ENCODE data around the gene PRKAG1.

The PRKAG1 gene

DNA sequence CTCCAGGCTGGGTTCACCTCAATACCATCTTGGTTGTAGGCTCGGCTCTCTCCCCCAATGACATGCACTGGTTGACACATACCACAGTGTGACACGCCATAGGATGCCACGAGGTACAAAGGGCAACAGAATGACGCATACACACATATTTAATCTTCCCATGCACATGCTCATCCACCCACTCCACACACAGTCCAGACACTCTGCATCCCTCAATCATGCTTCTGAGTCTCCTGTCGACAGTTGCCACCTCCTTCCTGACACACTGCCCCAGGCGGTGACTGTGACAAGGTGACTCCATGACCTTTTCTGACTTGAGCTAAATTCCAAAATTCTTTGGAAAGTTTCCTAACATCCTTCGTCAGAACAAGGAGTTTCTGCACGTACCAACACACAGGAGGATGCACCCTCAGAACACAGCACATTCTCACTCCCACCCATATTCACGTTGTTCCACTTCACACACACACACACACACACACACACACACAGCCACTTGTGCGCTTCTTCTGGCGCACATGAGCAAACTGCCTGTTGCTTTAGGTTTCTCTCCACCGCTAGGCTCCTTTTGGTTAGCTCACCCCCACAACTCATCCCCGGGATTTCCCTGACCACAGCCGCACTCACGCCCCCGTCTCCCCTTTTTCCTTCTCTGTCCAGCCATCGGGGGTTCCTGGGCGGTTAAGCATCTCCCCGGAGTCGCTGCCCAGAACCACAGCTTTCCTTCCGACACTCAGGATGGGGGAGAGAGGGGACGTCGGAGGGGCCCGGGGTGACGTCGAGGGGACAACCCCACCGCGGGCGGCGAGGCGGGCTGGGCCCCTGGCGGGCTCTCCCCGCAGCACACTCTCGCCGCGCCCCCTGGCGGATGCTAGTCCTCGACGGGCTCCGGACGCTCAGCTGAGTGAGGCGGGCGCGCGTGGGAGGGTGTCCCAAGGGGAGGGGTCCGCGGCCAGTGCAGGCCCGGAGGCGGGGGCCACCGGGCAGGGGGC lies 41.0 kb downstream of the PRKAG1 start:
- TF ChIP-seq, protein P1, sequence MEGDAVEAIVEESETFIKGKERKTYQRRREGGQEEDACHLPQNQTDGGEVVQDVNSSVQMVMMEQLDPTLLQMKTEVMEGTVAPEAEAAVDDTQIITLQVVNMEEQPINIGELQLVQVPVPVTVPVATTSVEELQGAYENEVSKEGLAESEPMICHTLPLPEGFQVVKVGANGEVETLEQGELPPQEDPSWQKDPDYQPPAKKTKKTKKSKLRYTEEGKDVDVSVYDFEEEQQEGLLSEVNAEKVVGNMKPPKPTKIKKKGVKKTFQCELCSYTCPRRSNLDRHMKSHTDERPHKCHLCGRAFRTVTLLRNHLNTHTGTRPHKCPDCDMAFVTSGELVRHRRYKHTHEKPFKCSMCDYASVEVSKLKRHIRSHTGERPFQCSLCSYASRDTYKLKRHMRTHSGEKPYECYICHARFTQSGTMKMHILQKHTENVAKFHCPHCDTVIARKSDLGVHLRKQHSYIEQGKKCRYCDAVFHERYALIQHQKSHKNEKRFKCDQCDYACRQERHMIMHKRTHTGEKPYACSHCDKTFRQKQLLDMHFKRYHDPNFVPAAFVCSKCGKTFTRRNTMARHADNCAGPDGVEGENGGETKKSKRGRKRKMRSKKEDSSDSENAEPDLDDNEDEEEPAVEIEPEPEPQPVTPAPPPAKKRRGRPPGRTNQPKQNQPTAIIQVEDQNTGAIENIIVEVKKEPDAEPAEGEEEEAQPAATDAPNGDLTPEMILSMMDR (IDR thresholded peaks at IDR 0.05; ENCODE audit: insufficient read depth, missing control alignments), result peak; percentile 54
- FAIRE-seq (no peak), DNase-seq (ENCODE audit: insufficient read length, low spot score) (no peak)

DNA sequence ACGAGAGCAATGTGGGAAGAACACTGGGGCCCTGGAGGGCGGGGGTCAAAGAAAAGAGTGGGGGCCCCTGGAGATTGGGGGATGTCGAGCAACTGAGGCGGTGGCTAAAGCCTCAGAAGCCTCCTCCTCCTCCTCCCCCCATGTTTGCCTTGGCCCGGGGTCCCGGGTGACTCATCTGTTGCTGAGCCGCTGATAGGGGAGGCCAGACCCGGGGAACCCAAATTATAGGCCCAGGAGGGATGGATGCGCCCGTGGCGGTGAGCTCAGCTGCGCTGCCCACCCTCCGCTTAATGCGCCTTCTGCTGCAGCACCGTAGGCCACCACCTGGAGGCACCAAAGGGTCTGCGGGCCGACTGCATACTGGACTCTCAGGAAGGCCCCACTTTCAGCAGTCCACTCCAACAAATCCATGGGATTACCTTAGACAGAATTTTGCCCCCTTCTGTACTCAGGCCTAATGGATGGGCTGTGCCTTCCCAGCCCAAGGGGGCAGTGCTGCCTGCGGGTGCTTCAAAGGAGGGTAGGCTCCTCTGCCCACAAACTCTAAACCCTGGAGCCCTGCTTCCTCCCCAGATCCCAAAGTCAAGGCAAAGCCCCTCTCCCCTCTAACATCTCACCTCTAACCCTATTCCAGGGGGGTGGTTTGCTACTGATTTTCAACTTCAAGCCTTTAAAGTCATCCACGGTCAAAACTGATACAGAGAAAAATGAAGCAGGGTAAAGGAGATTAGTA lies 44.5 kb downstream of the PRKAG1 start:
- TF ChIP-seq, protein P1 (IDR thresholded peaks at IDR 0.05; ENCODE audit: insufficient read depth, missing control alignments), result peak; percentile 36
- peak; percentile 18 for DNase-seq (ENCODE audit: insufficient read length, low spot score)
- FAIRE-seq, result no peak

DNA sequence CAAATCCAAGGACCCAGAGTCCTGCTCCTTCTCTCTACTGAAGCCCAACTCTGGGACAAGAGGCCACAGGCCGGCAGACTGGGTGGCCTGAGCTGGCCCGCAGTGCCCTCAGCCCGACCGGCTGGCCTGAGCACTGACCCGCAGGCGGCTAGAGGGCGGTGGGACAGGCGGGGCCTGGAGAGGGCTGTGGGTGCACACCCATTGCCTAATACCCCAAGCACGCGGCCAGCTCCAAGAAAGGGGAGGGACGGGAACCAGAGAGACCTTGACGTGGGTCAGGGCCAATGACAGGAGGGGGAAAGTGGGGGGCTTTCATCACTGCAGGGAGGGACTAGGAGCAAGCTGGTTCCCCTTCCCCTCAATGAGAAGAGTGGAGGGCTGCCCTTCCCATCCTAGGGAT lies 45.0 kb downstream of the PRKAG1 start:
- DNase-seq (ENCODE audit: insufficient read length, low spot score) (peak; percentile 19), FAIRE-seq (no peak)
- TF ChIP-seq, protein P1 (IDR thresholded peaks at IDR 0.05; ENCODE audit: insufficient read depth, missing control alignments), result no peak

DNA sequence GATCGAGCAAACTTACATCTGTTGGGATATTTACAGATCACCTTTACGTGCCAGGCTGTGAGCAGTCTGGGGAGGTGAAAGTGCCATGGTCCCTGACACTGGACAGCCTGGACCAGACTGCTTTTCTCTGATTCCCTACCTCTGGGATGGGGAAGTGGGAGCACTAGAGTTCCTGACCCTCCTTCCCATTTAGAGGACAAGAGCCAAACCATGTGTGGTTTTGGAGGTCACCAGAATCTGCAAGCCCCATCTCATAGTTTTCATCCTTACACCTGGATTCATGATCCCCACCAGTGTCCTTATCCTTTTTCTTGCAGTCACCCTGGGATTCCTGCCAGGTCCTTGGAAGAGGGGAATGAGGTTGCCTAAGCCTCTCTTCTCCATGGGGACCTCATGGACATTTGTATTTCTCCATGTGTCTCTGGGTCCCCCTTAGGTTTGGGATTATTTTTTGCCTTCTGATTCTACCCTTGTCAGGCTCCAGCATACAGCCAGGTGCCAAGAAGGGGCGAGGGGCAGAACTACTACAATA lies 45.6 kb downstream of the PRKAG1 start:
- DNase-seq (ENCODE audit: insufficient read length, low spot score) (no peak), FAIRE-seq (no peak)
- TF ChIP-seq, protein P1 (IDR thresholded peaks at IDR 0.05; ENCODE audit: insufficient read depth, missing control alignments), result no peak

DNA sequence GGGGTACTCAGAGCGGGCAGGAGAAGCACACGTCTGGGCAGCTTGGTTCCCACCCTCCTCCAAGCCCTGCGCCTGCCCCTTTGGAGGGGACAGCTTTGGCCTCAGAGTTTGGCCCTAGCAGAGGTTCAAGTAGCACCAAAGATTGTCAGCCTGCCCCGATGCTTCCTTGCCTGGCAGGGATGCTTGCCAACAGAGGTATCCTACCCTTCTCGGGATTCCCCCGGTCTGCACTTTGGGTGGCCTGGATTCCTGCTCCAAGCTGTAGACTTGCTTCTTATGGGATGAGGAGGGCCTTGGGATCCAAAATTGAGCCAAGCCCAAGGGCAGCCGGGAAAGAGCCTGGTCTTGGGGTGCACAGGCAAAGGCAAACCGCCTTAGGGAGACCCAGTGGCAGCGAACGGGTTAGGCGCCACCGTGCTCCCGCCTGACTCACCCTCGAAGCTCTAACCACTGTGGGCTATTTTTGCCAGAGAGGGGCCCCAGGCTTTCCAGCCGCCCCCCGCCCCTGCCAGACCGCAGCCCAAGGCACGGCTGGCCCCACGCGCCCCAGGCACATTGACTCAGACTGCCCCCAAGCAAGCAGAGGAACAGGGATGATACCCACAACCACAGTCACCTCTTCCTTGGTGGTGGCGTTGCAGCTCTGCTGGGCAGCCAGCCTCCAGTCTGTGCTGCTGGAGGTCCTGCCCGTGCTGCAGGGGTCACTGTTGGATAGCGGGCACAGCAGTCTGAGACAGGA lies 46.2 kb downstream of the PRKAG1 start:
- no peak for DNase-seq (ENCODE audit: insufficient read length, low spot score)
- TF ChIP-seq, protein P1 (IDR thresholded peaks at IDR 0.05; ENCODE audit: insufficient read depth, missing control alignments), result no peak
- FAIRE-seq, result no peak

DNA sequence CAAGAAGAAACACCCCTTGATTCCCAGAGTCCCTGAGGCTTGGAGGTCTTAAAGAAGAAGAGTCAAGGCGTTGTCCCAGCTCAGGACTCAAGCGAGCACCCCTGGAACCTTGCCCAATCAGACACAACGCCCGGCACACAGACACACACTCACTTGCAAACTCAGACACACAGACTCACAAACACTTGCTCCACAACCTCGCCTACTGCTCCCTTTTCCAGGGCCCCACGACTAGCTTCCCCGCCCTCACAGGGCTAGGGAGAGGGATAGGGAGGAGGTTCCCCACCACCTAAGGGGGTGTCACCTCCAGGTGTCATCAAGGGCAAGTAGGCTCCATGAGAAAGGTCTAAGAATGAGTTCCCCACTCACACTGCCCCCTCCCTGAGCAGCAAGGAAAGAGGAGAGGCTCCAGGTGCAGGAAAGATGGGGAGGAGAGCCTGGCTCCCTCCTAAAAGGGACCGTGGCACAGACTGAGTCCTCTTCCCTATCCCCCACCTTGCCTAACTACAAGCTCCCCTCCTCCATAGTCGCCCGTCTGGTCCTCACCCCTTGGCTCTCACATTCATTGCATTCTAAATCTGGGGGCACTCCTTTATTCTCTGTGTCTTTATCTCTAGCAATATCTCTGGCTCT lies 47.8 kb downstream of the PRKAG1 start:
- FAIRE-seq, result no peak
- TF ChIP-seq, protein P1 (IDR thresholded peaks at IDR 0.05; ENCODE audit: insufficient read depth, missing control alignments), result no peak
- DNase-seq (ENCODE audit: insufficient read length, low spot score), result no peak

All from D721Med (cell line).